Activated CD8-positive, alpha-beta memory T cell treated with anti-CD3 and anti-CD28 coated beads, Interleukin-2, amount 50 U/mL, for 48 hours (primary cell): ENCODE results near the gene C10orf53.
"Not testable (repeated sequence)": the region's sequence is repeated elsewhere in the genome, so short reads cannot be mapped to it uniquely, and the experiment has no call there.

ENCODE experiments used
- DNase-seq: peaks from one replicate; pipeline ENCODE4 v3.0.0-alpha.2; 2020

The C10orf53 gene

DNA sequence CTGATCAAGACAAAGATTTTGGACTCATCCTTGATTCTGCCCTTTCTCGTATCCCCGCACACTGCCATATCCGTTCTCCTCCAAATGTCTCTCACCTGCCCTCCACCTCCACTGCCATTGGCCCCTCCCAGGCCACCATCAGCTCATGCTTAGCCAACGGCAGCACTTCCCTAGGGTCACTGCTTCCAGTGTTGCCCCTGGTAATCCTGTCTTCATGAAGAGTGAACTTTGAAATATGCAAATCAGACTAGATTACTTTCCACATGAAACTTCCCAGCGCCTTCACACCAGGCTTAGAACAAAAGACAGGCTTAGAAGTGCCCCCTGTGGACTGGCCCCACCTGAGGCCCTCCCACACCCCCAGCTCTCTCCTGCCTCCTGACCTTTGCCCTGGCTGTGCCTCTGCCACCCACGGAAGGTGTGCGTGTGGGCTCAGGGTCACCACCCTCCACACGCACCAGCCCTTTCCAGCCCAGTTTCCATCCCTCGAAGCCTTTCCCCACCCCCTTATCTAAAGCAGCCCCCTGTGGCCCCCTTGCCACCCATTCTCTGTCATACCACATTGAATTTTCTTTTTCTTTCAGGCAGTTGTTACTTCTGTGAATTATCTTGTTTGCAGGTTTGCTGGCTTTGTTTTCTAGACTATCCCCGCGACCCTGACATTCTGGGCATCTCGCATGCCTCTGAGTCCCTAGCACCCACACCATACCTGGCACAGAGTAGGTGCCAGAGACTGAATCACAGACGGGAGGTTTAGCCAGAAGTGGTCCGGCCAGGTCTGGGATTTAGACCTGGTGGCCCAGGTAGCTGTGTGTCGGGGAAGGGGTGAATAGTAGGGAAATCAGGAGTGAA is 26.8 kb upstream of the C10orf53 start:
- no peak for DNase-seq

DNA sequence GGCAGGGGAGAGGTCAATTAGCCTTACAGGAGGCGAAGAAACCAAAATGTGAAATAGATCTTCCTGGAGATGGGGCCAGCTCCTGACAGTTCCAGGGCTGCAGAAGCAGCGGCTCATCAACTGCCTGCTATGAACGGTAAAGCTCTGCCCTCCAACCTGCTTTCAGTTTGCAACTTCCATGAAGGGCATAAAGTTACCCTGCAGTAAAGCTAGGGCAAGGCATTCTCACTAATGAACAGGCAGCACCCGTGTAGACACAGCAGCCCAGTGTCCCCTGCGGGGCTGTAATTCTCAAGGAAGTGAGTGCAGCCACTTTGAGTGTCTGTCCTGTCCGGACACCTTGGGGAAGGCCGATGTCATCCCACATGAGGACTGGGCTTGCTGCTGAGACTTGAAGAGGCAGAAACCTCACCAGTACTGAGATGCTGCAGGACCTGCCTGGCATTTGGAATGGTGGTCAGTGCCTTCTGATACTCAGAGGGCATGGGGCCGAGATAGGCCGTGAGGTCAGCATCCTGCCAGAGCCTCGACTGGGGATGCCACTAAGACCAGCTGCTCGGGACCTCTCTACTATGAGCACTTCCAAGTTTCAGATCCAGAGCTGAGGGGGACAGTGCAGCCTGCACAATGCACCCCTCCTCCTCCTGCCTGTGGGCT is 26.1 kb upstream of the C10orf53 start:
- no peak for DNase-seq

DNA sequence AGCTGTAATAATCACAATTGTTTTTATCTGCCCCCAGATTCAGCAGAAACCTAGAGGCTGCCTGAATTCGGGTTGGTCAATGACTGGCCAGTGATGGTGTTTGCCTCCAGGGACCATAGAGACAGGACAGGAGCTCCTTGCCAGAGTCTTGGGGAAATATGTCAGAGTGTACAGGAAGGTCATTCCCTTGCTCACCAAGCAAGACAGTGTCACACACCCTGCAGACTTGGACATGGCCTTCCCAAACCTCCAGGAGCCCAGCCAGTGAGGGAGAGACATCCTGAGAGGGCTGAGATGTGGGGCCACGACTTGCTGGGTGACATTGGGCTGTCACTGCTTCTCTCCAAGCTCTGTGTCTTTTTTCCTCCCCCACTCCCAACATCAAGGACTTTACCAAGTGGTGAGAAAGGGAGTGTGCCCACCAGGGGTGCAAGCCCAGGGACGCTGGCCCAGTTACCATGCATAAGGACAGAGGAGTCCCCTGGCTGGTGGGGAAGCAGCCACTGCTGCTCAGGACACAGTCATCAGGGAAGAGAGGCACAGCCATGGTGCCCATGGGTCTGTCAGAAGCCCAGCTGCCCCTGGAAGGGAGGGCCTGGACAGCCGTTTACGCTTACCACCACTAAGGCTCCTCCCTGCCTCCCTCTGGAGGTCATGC is 25.3 kb upstream of the C10orf53 start:
- no peak for DNase-seq

GRCh38 chr10:49655099-49655498 is 24.4 kb upstream of the C10orf53 start:
- no peak for DNase-seq

- DNase-seq: no peak
Measured at GRCh38 chr10:49656845-49657493, 22.5 kb upstream of the C10orf53 start.

DNA sequence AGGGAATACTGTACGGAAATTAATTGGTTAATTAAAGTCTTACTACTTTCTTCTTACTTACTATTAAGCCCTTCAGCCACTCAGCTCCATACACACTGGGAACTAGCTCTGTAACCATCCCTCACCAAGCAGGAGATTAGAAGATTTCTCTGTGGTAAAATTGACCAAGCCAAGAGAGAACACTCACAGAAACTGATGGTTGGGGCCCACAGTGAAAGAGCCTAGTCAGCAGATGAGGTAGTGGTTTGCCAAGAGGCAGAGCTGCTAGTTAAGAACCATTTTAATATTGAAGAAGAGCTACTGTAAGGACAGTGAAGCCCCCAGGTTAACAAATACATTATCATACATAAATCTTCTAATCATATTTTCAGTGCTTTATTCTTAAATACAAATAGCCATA is 21.8 kb upstream of the C10orf53 start:
- DNase-seq: no peak

DNA sequence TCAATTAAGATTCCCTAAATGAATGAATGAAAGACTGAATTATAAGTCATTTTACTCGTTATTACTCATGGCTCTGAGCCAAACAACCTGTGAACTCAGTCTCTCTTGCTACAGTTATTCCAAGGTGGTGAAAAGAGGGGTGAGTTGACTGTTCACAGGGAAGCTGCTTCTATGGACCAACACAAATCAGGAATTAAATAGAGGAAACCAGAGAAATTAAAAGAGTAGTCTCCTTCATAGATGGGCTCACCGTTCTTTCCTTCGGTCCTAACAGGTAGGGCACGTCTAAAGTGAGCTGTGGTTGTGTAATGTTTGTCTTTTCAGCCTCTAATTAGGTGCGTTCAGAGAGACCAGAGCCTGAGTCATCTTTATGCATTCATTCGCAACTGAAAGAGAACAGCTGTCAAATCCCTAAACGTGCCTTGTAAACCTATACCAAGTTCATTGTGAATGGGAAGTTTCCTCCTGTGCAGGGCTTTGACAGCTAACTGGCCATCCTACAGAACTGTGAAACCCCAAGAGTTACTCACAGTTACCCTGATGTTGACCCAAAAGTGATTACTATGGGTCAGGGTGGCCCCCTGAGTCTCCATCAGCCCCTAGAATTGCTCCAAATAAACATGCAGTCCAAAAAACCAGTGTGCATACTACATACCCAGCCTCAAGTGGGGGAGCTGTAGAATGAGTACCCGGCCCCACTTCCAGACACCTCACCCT is 18.2 kb upstream of the C10orf53 start:
- no peak for DNase-seq

DNA sequence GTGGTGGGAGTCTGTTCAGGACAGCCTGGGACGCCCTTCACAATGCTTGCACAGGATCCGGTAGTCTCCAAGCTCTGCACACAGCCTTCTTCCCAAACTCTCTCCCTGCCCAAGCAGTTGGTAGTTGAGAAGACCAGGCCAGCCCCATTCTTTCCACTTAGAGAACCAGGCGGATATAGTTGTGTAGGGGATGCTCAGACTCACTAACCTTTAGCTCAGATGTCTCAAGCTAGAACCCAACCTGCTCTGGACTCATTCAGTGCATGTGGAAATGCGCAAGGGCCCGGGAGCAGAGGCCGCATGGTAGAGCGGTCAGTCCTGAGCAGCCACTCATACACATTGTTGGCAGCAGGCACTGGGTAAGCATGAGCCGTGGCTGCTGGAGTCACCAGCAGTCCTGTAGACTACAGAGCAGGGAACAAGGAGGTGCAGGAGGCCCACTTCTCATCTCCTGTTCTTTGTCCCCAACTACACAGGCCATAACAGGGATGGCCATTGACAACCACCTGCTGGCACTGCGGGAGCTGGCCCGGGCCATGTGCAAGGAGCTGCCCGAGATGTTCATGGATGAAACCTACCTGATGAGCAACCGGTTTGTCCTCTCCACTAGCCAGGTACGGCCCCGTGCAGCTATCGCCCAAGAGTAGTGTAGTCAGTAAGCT is 17.2 kb upstream of the C10orf53 start:
- no peak for DNase-seq

DNA sequence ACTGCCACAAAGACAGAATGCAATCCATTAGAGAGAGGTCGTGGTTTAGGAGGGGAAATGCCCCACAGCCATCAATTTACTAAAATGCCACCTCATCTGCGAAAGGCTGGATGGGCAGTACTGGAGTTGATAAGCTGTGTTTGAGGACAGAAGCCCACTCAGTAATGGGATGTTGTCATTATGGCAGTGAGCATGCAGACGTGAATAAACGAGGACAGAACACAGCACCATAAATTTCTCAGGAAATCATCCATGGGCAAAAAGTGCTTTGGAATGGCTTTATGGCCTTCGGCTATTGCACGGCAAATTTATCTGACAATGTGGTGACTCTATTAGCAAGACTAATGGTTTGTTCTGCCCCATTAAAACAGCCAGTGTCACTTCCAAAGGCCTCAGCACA is 15.9 kb upstream of the C10orf53 start:
- no peak for DNase-seq

- no peak for DNase-seq
Measured at GRCh38 chr10:49664006-49664841, 15.2 kb upstream of the C10orf53 start.

GRCh38 chr10:49664842-49665355 is 14.6 kb upstream of the C10orf53 start:
- DNase-seq: no peak

DNA sequence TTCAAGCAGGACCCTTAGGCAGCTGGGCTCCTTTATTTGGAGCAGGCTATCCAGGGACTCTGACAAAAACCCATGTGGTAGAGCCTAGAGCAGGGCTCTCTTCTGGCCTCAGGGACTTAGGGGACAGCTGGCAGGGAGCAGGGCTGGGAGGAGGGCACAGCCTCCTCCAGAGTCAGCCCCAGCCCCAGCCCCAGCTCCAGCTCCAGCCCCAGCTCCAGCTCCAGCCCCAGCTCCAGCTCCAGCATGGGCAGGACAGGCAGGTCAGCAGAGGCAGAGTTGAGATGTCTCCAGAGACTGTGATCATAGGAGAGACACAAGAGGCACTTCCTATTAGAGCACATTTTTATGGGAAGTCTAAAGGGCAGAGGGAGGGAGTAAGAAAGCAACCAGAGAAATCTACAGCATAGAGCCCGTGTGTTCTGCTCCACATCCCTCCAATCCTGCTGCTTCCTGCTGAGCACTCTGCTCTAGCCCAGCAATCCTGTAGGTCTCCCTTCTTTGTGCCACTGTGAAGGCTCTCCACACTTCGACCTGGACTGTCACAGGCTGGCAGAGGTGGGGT is 13.3 kb upstream of the C10orf53 start:
- DNase-seq: no peak

- DNase-seq: no peak
Measured at GRCh38 chr10:49666685-49667084, 12.8 kb upstream of the C10orf53 start.

DNA sequence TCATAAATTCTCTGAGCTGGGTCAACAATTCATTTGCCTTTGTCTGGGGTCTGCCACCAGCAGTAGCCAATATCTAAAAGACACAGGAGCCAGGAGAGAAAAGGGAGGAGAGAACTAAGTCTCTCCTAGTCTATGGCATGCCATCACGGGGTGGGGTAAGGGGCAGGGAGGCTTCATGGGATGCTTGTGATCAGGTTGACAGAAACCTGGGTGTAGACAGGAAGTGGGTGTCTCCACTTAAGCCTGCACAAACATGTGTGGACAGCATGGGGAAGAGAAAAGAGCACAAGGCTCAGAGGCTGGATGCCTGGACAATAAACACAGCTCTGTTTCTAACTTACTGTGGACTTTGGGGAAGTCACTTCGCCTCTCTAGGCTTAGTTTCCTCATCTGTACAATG is 11.5 kb upstream of the C10orf53 start:
- DNase-seq: no peak

DNA sequence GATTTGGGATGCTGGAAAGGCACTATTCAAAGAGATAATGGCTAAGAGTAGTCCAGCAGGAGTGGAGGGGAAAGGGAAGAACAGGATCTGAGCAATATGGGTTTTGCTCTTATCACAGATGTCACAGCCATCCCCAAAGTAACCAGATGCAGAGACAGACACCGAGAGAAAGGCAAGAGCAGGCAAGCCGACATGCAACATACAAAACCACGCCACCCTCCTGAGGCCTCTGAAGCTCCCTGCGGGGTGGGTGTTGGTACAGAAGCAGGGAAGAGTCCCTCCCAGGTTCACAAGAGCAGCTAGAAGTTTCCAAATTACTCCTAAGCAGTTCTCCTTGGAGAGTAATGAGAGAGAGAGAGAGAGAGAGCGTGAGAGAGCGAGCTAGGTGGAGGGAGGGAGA is 10.8 kb upstream of the C10orf53 start:
- DNase-seq: no peak

DNA sequence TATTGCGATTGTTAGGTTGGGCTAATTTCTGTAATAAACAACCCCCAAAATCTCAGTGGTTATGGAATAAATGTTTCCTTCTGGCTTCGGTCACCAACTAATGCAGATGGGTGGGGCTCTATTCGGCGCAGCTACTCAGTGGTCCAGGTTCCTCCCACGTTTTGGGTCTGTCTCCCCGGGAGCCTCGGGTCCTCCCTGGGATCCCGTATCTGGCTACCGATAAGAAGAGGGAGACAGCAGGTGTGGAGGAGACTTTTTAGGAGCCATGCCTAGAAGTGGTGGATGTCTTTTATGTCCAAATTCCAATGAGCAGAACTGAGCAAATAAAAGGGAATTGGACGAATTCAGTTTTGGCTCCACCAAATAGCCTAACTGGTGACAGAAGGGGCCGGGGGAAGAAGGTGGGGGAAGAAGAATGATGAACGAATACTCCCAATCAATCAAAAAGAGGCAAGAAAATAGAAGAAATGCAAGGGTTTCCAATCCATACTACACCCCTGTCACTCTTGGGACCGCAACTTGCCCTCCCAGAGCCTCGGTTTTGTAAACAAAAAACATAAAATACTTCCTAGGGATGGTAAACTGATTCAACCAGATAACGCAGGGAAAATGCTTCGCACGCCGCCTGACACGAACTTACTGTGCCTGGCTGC is 498 bp upstream of the C10orf53 start:
- DNase-seq: no peak

GRCh38 chr10:49682449-49682848 is 3.0 kb downstream of the C10orf53 start:
- not testable (repeated sequence) for DNase-seq

DNA sequence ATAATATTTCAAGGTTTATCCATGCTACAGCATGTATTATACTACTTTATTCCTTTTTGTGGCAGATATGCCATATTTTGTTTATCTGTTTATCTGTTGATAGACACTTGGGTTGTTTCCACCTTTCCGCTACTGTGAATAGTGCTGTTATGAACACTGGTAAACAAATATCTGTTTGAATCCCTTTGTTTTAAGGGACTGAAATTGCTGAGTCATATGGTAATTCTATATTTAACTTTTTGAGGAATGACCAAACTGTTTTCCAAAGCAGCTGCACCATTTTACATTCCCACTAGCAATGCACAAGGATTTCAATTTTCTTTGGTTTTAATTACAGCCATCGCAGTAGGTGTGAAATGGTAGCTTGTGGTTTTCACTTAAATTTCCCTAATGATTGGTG is 3.4 kb downstream of the C10orf53 start:
- no peak for DNase-seq

GRCh38 chr10:49686651-49687050 is 7.2 kb downstream of the C10orf53 start:
- DNase-seq: no peak

- DNase-seq: no peak
Measured at GRCh38 chr10:49688261-49688846, 8.9 kb downstream of the C10orf53 start.
